Mammary epithelial cell (primary cell): ENCODE measurements around the gene MAPKAPK3.

Experiments
- CTCF ChIP-seq, 2 donors: IDR thresholded peaks in 1 of 2; conservative IDR thresholded peaks in 1 of 2; 2 replicates each; pipeline ENCODE4 v1.5.1; 2011 to 2012; ENCODE audit warnings: inconsistent platforms in 2 of 2, low read length in 2 of 2, mild to moderate bottlenecking in 2 of 2, control low read depth in 1 of 2, low read depth in 1 of 2; ENCODE audit not compliant: insufficient read depth in 1 of 2; ENCODE audit errors: extremely low read depth in 1 of 2
- EZH2 ChIP-seq: IDR thresholded peaks from 2 replicates; pipeline ENCODE4 v1.6.1; 2012; ENCODE audit warnings: low read length, inconsistent platforms, borderline replicate concordance

DNA sequence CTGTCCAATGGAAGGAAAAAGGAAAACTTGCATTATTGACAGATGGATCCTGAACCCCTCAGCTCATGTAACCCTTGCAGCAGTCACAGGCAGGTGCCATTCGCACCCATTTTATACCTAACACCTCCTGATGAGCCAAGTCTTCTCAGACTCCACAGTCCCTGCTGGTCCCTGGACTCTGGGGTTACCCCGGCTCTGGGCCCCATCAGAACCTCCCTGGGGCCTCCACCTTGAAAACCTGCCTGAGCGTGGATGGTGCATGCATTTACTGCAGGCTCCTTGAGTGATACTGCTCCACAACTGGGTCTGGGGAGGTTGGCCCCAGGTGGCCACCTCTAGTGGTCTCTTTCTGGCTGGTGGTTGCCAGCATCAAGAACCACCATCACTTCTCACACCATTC lies 41.9 kb downstream of the MAPKAPK3 start:
- TF ChIP-seq CTCF (conservative IDR thresholded peaks at IDR 0.05 in 1 of 2, IDR thresholded peaks at IDR 0.05 in 1 of 2; ENCODE audit: extremely low read depth in 1 of 2, insufficient read depth in 1 of 2, low read depth in 1 of 2, low read length in 2 of 2) (no peak), EZH2 (no peak)
